Gastrocnemius medialis (tissue), 4 donors: ENCODE data around the gene VPS37D. TPM values are rescaled to one million over a fixed set of nuclear protein-coding genes. Genes with fewer than 3 reads are reported as not detected.

Source experiments
- ATAC-seq, 2 donors: fragments of 150-250 bp; one replicate each; pipeline ENCODE4 v1.9.1; 2016
- DNase-seq, 2 donors: peaks; one replicate each; pipeline ENCODE4 v3.0.0-alpha.2; 2019
- H3K27ac ChIP-seq, 4 donors: fragments of 200-600 bp; sonication (generic); 1 replicate in 1 of 4; 2 replicates in 3 of 4; pipeline ENCODE4 v1.5.1; 2016 to 2018; ENCODE audit warnings: mild to moderate bottlenecking in 2 of 4, moderate library complexity in 1 of 4
- H3K27me3 ChIP-seq, 3 donors: fragments of 200-600 bp; sonication (generic) in 2 of 3; 1 replicate in 1 of 3; 2 replicates in 2 of 3; pipeline versions ENCODE4 v1.5.1 to v1.6.0; 2016 to 2019; ENCODE audit warnings: mild to moderate bottlenecking in 1 of 3, moderate library complexity in 1 of 3
- H3K36me3 ChIP-seq, 2 donors: fragments of 200-600 bp; sonication (generic) in 1 of 2; one replicate each; pipeline ENCODE4 v1.5.1; 2017 to 2018
- H3K4me1 ChIP-seq, 2 donors: fragments of 200-600 bp; sonication (generic) in 1 of 2; one replicate each; pipeline ENCODE4 v1.5.1; 2016 to 2017; ENCODE audit warnings: mild to moderate bottlenecking in 2 of 2
- H3K4me3 ChIP-seq, 4 donors: fragments of 200-600 bp; sonication (generic) in 3 of 4; 1 replicate in 1 of 4; 2 replicates in 3 of 4; pipeline ENCODE4 v1.5.1; 2016 to 2019; ENCODE audit warnings: mild to moderate bottlenecking in 2 of 4
- H3K9me3 ChIP-seq, 3 donors: fragments of 200-600 bp; sonication (generic) in 2 of 3; 1 replicate in 1 of 3; 2 replicates in 2 of 3; pipeline ENCODE4 v1.5.1; 2016 to 2019
- POLR2A ChIP-seq, 2 donors: fragments of 450-650 bp; IDR thresholded peaks; one replicate each; pipeline ENCODE4 v1.6.1; 2017; ENCODE audit warnings: antibody characterized with exemption in 2 of 2, mild to moderate bottlenecking in 2 of 2, moderate library complexity in 2 of 2
- in situ Hi-C, 4 donors: fragments of 200-750 bp; cut with MboI; loops; one replicate each; pipeline versions ENCODE4 v1.15.0 to v1.8.0; 2017; ENCODE audit warnings: low sequenced_read_pairs in 4 of 4
- intact Hi-C: fragments of 100-400 bp; cut with DNase I; formaldehyde crosslinking; loops from one replicate; pipeline ENCODE4 v1.15.1; 2023; ENCODE audit warnings: low total_unique reads
- total RNA-seq, 4 donors: library from RNA; depleted of rRNA; stranded (reverse); fragments of >200 nt; gene quantifications; one replicate each; pipeline versions ENCODE4 v1.1.0 to v1.2.3, GENCODE V29; 2016
- TF ChIP-seq, protein P1 (sequence below), 5 experiments: fragments of 450-650 bp in 3 of 5; fragments of 200-600 bp in 2 of 5; sonication (generic) in 2 of 5; IDR thresholded peaks in 4 of 5; conservative IDR thresholded peaks in 1 of 5; 1 replicate in 4 of 5; 2 replicates in 1 of 5; pipeline ENCODE4 v1.5.1; 2016 to 2019; ENCODE audit warnings: antibody characterized with exemption in 5 of 5, mild to moderate bottlenecking in 3 of 5, moderate library complexity in 3 of 5

Gene VPS37D
- total RNA-seq, 4 donors from 2014 or later: 0.64 to 2.5 (median 1.4) TPM

DNA sequence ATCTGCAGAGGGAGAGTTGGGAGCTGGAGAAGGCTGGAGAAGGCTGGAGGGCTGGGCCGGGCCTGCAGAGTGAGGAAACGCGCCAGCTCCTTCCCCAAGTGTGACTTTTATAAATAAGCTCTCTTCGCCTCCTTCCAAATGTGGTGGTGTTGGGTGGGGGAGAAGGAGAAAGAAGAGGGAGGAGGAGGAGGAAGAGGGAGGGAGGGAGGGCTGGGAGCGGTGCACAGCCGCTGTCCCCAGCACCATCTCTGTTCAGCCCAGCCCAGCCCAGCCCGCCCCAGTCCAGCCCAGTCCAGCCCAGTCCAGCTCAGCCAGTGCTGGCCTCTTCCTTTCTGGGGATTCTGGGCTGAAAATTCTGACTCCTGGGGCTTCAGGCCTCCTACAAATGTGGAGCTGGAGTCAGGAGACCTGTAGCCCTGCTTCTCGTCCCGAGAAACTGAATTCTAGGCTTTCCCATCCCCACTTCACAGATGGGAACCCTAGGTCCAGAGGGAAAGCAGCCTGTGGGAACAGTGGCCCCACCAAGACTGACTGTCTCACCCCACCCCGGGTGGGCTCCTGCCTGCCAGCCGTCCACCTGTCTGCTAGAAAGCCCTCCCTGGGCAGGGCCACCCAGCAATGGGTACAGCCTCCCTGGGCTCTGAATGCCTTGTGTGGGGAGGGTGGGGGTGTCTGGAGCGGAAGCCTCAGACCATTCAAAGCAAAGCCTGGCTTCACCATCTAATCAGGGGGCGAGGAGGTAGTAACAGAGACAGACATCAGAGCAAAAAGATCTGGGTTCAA is 49.6 kb downstream of the VPS37D start:
- ATAC-seq (no peak), DNase-seq (no peak)
- no peak for TF ChIP-seq POLR2A (IDR thresholded peaks at IDR 0.05)
- TF ChIP-seq, protein P1, sequence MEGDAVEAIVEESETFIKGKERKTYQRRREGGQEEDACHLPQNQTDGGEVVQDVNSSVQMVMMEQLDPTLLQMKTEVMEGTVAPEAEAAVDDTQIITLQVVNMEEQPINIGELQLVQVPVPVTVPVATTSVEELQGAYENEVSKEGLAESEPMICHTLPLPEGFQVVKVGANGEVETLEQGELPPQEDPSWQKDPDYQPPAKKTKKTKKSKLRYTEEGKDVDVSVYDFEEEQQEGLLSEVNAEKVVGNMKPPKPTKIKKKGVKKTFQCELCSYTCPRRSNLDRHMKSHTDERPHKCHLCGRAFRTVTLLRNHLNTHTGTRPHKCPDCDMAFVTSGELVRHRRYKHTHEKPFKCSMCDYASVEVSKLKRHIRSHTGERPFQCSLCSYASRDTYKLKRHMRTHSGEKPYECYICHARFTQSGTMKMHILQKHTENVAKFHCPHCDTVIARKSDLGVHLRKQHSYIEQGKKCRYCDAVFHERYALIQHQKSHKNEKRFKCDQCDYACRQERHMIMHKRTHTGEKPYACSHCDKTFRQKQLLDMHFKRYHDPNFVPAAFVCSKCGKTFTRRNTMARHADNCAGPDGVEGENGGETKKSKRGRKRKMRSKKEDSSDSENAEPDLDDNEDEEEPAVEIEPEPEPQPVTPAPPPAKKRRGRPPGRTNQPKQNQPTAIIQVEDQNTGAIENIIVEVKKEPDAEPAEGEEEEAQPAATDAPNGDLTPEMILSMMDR (IDR thresholded peaks at IDR 0.05 in 4 of 5, conservative IDR thresholded peaks at IDR 0.05 in 1 of 5): no peak
- H3K4me3 ChIP-seq: no peak overlapping the region
- no peak overlapping the region for H3K27ac ChIP-seq
- peaks cover 10 to 28% of the 10 kb centered on the region in 2 donors for H3K4me1 ChIP-seq
- H3K9me3 ChIP-seq: no peaks in the 10 kb centered on the region
- H3K36me3 ChIP-seq: no peaks in the 10 kb centered on the region
- intact Hi-C loops: loop anchor here (5.0 kb wide), 1 partner anchor 35 kb away; the partner anchor contains the start of genes BUD23 and DNAJC30
- no peaks in the 10 kb centered on the region for H3K27me3 ChIP-seq
- in situ Hi-C loops: loop anchor here in 1 of 4 donors (10.0 kb wide), 1 partner anchor 102 kb away; no protein-coding TSS in a partner anchor

- ATAC-seq: no peak
- H3K27me3 ChIP-seq: no peaks in the 10 kb centered on the region
- no peaks in the 10 kb centered on the region for H3K36me3 ChIP-seq
- no peak for TF ChIP-seq POLR2A (IDR thresholded peaks at IDR 0.05)
- TF ChIP-seq, protein P1 (IDR thresholded peaks at IDR 0.05 in 4 of 5, conservative IDR thresholded peaks at IDR 0.05 in 1 of 5): no peak
- intact Hi-C loops (loop anchor here (5.0 kb wide), 1 partner anchor 36 kb away; the partner anchor contains the start of genes BUD23 and DNAJC30), in situ Hi-C loops (loop anchor here in 1 of 4 donors (10.0 kb wide), 1 partner anchor 103 kb away; no protein-coding TSS in a partner anchor)
- H3K27ac ChIP-seq: no peak overlapping the region
- H3K4me1 ChIP-seq: peaks cover 10 to 28% of the 10 kb centered on the region in 2 donors
- no peak overlapping the region for H3K4me3 ChIP-seq
- H3K9me3 ChIP-seq: no peaks in the 10 kb centered on the region
- DNase-seq: no peak
These were observed 50.4 kb downstream of the VPS37D start for GRCh38 chr7:73717991-73718405.

DNA sequence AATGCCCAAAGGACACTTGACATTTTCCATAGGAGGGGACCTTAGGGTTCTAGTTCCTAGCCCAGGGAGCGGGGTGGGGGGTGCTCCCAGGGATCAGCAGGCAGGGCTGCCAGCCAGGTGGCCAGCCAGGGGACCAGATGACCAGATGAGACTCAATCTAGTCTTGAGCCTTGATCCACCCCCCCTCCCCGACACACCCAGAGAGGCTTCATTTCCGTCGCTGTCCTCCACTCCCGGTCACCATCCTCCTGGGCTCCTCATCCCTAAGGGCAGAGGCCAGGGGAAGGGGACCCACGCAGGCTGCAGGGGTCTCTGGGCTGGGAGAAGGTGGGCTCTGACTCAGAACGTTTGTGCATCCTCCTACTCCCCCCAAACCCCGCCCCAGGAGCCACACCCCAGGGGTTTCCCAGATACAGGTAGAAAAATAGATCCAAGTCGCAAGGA is 50.8 kb downstream of the VPS37D start:
- ATAC-seq (no peak), DNase-seq (no peak)
- H3K4me3 ChIP-seq: peak overlapping the region; percentile 65 to 95 (median 81)
- TF ChIP-seq, protein P1 (IDR thresholded peaks at IDR 0.05 in 4 of 5, conservative IDR thresholded peaks at IDR 0.05 in 1 of 5): no peak
- TF ChIP-seq POLR2A (IDR thresholded peaks at IDR 0.05): no peak
- no peaks in the 10 kb centered on the region for H3K9me3 ChIP-seq
- peaks cover 10 to 28% of the 10 kb centered on the region in 2 donors for H3K4me1 ChIP-seq
- H3K27me3 ChIP-seq: no peaks in the 10 kb centered on the region
- in situ Hi-C loops (loop anchor here in 1 of 4 donors (10.0 kb wide), 1 partner anchor 104 kb away; no protein-coding TSS in a partner anchor), intact Hi-C loops (loop anchor here (5.0 kb wide), 1 partner anchor 36 kb away; the partner anchor contains the start of genes BUD23 and DNAJC30)
- H3K36me3 ChIP-seq: no peaks in the 10 kb centered on the region
- H3K27ac ChIP-seq: no peak overlapping the region

- no peaks in the 10 kb centered on the region for H3K9me3 ChIP-seq
- peak; percentile 36 to 62 for DNase-seq
- in situ Hi-C loops (loop anchor here in 1 of 4 donors (10.0 kb wide), 1 partner anchor 104 kb away; no protein-coding TSS in a partner anchor), intact Hi-C loops (loop anchor here (1.0 to 5.0 kb wide), 2 partner anchors 19 to 37 kb away; partner anchors contain the start of genes ABHD11, BUD23 and DNAJC30)
- no peaks in the 10 kb centered on the region for H3K27me3 ChIP-seq
- TF ChIP-seq, protein P1 (IDR thresholded peaks at IDR 0.05 in 4 of 5, conservative IDR thresholded peaks at IDR 0.05 in 1 of 5): no peak
- peak; percentile 51 to 72 for TF ChIP-seq POLR2A (IDR thresholded peaks at IDR 0.05)
- H3K4me1 ChIP-seq: peaks cover 10 to 28% of the 10 kb centered on the region in 2 donors
- H3K36me3 ChIP-seq: no peaks in the 10 kb centered on the region
- peak within 1 kb of the TSS; percentile 43 to 78 (median 60) for H3K27ac ChIP-seq
- peak within 1 kb of the TSS; percentile 65 to 95 (median 81) for H3K4me3 ChIP-seq
- peak; percentile 76 to 83 for ATAC-seq
These were observed 51.5 kb downstream of the VPS37D start, which contains the start of gene STX1A for GRCh38 chr7:73718905-73719805. STX1A (minus strand) TSS chr7:73719669; CDS start chr7:73719631, 38 bp downstream.
